OCI-LY3 (cell line): ENCODE data around the gene AK2.

Experiments used
- EZH2phosphoT487 ChIP-seq: fragments of 200-600 bp; shearing (Covaris generic); IDR thresholded peaks from 2 replicates; pipeline ENCODE4 v1.6.1; 2018; ENCODE audit warnings: antibody characterized with exemption, mixed run types, low read depth
- TF ChIP-seq, protein P1 (sequence below): fragments of 200-600, 300-600 bp; sonication (generic); IDR thresholded peaks from 2 replicates; pipeline ENCODE4 v1.5.1; 2014; ENCODE audit warnings: antibody characterized with exemption, low read length, low read depth

DNA sequence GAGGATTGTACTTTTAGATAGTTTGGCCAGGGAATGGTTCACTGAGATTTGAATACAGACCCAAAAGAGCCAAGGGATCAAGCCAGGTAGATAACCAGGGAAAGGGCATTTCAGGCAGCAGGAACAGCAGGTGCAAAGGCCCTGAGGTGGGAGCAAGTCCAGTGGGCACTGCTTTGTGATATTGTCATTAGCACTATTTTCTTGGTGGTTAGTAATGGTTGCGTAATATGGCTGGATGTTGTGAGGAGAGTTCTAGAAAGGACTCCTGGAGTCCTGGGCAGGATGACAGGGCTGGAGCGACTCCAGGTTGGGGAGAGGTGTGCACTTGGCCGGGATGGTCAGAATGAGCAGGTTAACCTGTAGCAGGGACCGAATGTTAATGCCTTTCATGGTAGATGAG lies 48.6 kb upstream of the AK2 start:
- TF ChIP-seq, protein P1, sequence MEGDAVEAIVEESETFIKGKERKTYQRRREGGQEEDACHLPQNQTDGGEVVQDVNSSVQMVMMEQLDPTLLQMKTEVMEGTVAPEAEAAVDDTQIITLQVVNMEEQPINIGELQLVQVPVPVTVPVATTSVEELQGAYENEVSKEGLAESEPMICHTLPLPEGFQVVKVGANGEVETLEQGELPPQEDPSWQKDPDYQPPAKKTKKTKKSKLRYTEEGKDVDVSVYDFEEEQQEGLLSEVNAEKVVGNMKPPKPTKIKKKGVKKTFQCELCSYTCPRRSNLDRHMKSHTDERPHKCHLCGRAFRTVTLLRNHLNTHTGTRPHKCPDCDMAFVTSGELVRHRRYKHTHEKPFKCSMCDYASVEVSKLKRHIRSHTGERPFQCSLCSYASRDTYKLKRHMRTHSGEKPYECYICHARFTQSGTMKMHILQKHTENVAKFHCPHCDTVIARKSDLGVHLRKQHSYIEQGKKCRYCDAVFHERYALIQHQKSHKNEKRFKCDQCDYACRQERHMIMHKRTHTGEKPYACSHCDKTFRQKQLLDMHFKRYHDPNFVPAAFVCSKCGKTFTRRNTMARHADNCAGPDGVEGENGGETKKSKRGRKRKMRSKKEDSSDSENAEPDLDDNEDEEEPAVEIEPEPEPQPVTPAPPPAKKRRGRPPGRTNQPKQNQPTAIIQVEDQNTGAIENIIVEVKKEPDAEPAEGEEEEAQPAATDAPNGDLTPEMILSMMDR = no peak
- no peak for TF ChIP-seq EZH2phosphoT487
